ENCODE results near the gene SEC61B.

Gene SEC61B

DNA sequence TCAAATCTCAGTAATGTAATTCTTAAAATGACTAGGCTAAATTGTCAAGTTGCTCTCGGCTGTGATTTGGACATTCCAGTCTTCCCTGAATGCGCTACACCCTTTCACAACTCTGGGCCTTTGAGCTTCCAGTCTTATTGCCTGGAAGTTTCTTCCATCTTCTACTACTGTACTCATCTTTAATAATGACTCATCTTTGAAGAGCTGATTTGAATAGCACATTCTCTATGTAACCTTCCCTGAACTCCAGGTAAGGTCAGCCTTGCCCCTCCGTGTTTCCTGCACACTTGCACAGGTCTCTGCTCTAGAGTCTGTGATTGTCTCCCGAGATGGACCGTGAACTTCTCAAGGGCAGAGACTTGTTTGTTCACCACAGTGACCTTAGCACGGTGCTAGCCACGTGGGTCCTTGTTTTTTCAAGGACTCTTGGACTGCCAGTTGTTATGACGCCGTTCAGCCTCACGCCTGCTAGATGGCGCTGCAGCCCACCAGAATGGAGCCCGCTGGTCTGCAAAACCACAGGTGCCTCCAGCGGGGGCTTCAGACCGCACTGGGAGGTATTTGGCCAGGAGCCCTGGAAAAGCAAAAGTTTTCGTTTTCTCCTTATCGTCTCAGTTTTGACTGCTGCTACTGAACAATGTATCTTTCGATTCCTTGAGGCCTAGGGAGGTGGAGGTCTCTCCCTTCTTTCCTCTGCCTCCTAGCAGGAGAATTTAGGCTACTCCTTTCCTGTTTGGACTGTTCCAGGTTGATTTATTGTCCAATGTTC is 44.4 kb downstream of the SEC61B start:
- peak; percentile 75 for DNase-seq (ENCODE audit: low read depth, low spot score)
- H3K4me3 ChIP-seq (ENCODE audit: low read depth, low read length) = no peak overlapping the region
- TF ChIP-seq, protein P1, sequence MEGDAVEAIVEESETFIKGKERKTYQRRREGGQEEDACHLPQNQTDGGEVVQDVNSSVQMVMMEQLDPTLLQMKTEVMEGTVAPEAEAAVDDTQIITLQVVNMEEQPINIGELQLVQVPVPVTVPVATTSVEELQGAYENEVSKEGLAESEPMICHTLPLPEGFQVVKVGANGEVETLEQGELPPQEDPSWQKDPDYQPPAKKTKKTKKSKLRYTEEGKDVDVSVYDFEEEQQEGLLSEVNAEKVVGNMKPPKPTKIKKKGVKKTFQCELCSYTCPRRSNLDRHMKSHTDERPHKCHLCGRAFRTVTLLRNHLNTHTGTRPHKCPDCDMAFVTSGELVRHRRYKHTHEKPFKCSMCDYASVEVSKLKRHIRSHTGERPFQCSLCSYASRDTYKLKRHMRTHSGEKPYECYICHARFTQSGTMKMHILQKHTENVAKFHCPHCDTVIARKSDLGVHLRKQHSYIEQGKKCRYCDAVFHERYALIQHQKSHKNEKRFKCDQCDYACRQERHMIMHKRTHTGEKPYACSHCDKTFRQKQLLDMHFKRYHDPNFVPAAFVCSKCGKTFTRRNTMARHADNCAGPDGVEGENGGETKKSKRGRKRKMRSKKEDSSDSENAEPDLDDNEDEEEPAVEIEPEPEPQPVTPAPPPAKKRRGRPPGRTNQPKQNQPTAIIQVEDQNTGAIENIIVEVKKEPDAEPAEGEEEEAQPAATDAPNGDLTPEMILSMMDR (IDR thresholded peaks at IDR 0.05; ENCODE audit: low read depth, low read length) = peak; percentile 87
- in situ Hi-C loops (cut with HindIII; ENCODE audit: low sequenced_read_pairs) = no loop called here

DNA sequence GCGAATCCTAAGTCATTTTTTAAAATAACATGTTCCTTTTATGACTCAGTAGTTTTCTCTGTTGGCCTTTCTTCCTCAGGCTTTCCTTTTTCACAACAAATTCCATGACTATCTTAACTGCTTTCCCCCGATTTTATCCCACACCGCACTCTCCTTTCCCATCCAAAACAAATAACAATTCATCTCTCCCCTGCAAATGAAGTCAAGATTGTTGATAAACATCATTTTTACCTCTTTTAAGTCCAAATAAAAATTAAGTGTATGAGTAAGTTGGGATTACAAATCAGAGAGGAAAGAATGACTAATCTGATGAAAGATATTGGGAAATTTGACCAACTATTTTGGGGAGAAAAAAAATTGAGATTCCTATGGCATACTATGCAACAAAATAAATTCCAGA is 47.3 kb downstream of the SEC61B start:
- H3K4me3 ChIP-seq (ENCODE audit: low read depth, low read length) = no peak overlapping the region
- TF ChIP-seq, protein P1 (IDR thresholded peaks at IDR 0.05; ENCODE audit: low read depth, low read length) = no peak
- DNase-seq (ENCODE audit: low read depth, low spot score) = peak; percentile 33
- in situ Hi-C loops (cut with HindIII; ENCODE audit: low sequenced_read_pairs) = no loop called here

DNA sequence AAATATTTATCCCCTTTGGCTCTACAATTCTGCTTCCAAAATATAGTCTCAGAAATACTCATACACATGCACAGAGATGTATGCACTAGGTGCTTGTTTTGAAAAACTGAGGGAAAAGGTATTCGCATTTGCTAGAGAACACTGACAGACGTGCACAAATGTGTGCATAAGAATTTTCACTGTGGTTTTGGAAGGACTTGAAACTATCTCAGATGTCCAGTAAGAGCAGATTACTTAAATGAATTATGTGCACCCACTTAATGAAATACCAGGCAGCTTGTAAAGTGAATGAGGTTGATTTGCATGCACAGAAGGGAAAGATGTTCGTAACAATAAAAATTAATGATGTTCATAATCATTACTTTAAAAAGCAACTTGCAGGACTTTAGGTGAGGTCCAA is 48.4 kb downstream of the SEC61B start:
- H3K4me3 ChIP-seq (ENCODE audit: low read depth, low read length) = no peak overlapping the region
- DNase-seq (ENCODE audit: low read depth, low spot score) = no peak
- TF ChIP-seq, protein P1 (IDR thresholded peaks at IDR 0.05; ENCODE audit: low read depth, low read length) = no peak
- in situ Hi-C loops (cut with HindIII; ENCODE audit: low sequenced_read_pairs) = no loop called here

DNA sequence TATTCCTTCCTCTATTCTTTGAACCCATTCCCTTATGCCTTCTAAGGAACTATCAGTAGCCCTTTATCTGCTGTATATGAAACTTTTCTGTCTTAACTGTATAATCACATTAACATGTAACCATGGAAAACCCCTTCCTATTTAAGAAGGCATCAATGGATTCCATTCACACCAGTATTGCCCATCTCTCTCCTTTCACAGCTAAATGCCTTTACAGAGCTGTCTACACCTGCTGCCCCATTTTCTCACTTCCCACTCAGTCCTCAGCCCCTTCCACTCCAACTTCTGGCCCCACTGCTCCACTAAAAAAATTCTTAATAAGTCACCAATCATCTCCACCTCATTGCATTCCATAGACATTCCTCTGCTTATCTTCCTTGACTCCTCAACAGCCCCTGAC is 50.8 kb downstream of the SEC61B start:
- TF ChIP-seq, protein P1 (IDR thresholded peaks at IDR 0.05; ENCODE audit: low read depth, low read length) = no peak
- in situ Hi-C loops (cut with HindIII; ENCODE audit: low sequenced_read_pairs) = no loop called here
- DNase-seq (ENCODE audit: low read depth, low spot score) = no peak
- no peak overlapping the region for H3K4me3 ChIP-seq (ENCODE audit: low read depth, low read length)

DNA sequence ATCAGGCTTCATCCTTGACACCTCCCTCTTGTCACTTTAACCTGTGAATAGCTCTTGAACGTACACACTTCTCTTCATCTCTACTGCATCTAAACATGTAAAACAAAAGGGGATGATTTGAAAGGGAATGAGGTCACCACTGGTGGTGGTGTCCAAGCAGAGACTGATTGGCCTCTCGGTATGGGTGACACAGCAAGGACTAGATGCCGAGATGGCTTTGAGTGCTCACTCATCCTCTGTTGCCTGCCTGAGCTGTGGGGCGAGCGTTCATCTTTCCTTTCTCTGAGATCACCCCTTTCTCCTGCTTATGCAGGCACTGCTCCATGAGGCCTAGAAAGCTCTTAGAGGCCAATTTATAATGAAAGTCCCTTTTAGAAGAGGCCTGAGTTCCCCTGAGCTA is 51.9 kb downstream of the SEC61B start:
- no peak for DNase-seq (ENCODE audit: low read depth, low spot score)
- in situ Hi-C loops (cut with HindIII; ENCODE audit: low sequenced_read_pairs) = no loop called here
- no peak overlapping the region for H3K4me3 ChIP-seq (ENCODE audit: low read depth, low read length)
- TF ChIP-seq, protein P1 (IDR thresholded peaks at IDR 0.05; ENCODE audit: low read depth, low read length) = no peak

DNA sequence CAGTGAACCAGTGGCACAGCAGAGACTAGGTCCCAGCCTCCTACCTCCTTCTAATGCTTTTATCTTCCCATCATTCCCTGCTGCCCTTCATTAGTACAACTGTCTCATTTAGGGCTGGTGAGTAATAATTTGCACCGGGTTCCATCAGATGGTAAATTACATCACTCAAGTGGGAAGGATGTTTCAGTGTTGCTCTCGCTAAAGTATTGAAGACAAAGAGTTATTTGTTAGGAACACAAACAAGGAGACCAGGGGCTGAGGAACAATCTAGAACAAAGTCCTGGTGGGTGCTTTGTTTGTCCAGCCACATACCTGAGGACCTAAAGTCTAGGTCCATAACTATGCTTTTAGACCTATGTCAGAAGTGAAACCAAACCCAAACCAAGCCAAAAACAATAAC is 52.4 kb downstream of the SEC61B start:
- no peak for DNase-seq (ENCODE audit: low read depth, low spot score)
- in situ Hi-C loops (cut with HindIII; ENCODE audit: low sequenced_read_pairs) = no loop called here
- H3K4me3 ChIP-seq (ENCODE audit: low read depth, low read length) = no peak overlapping the region
- TF ChIP-seq, protein P1 (IDR thresholded peaks at IDR 0.05; ENCODE audit: low read depth, low read length) = no peak

Measured in astrocyte of the spinal cord (primary cell).